K562 (cell line): ENCODE results near the gene B2M.

Source experiments
- IRF1 ChIP-seq: sonication (generic); formaldehyde crosslinking; IDR thresholded peaks from 2 replicates; pipeline ENCODE4 v1.8.0; 2022; ENCODE audit warnings: missing genetic modification reagents, mild to moderate bottlenecking, borderline replicate concordance
- SIRT6 ChIP-seq: IDR thresholded peaks from one replicate; pipeline ENCODE4 v1.6.1; 2012; ENCODE audit warnings: low read depth, mild to moderate bottlenecking, control low read depth, inconsistent platforms, low read length, moderate library complexity
- TARDBP ChIP-seq: fragments of 450-650 bp; IDR thresholded peaks from 2 replicates; pipeline ENCODE4 v1.6.1; 2016

GRCh38 chr15:44673639-44674038, 37.7 kb upstream of the B2M start:
- TF ChIP-seq TARDBP (no peak), IRF1 (CRISPR knock-in tag) (no peak), SIRT6 (no peak)
